HTR-8/SVneo (cell line): Measurements from ENCODE around the gene TTC39B.
"Not testable (repeated sequence)": the region's sequence is repeated elsewhere in the genome, so short reads cannot be mapped to it uniquely, and the experiment has no call there.

Source experiments
- DNase-seq: peaks from one replicate; pipeline ENCODE4 v3.0.0; 2011; ENCODE audit warnings: low spot score, mixed read lengths; ENCODE audit not compliant: insufficient read length
- FAIRE-seq: peaks from 2 replicates; lab custom pipeline; 2011; peaks lifted over from hg19 to GRCh38; lab: Jason Lieb, UNC

The TTC39B gene

DNA sequence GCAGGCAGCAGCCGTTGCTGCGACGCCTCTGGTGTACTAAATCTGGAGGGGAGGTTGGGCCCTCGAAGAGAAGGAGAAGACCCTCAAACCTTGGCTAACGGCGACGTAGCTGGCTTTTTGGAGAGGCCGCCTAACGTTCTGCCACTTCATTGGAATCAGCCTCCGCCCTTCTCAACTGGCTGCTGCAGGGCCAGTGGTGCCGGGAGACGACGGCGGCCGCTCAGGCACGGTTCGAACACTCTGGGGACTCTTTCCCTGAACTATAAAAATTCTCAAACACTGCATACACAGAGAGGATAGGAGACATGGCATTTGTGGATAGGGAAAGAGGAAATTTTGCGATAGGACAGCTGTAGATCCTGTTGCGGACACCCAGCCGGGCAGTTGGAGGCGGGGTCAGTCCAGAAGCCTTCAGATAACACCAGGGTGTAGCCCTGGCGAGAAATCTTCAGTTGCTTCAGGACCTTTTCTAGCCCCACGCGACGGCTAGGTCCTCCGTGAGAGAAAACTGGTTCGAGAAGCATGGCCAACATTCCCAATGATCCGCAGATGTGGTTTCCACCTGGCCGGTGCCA, 74.2 kb downstream of the TTC39B start:
- not testable (repeated sequence) for DNase-seq, FAIRE-seq

DNA sequence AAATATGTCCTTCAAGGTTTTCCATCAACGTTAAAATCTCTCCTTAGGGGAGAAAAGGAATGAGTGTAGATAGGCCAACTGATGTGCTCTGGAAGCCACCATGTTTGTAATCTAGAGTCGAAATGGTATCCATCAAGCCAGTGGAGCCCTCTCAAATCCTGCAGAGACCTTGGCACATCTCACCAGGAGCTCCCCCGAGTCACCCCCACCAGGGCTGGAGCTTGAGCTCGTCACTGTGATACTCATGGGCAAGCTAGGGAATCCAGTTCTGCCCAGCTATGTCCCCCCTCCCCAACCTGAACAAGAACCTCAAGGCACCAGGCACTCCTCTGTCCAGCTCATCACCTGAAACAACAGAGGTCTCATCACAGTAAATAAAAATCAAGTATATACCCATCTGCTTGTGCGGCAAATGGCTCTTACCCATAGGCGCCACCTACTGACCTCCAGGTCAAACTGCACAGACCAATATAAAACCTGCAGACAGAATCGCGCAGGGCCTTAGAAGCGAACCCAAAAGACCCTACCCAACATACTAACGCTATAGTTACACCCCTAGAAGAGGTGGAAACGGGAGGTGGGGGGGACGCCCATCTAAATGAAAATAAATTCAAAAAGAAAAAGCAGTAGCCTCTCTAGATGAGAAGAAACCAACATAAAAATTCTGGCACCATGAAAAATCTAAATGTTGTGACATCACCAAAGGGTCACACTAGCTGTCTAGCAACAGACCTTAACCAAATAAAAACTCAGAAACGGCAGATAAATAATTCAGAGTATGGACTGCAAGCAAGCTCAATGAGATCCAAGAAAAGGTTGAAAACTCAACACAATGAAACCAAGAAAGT, 75.0 kb downstream of the TTC39B start:
- DNase-seq (no peak), FAIRE-seq (no peak)

DNA sequence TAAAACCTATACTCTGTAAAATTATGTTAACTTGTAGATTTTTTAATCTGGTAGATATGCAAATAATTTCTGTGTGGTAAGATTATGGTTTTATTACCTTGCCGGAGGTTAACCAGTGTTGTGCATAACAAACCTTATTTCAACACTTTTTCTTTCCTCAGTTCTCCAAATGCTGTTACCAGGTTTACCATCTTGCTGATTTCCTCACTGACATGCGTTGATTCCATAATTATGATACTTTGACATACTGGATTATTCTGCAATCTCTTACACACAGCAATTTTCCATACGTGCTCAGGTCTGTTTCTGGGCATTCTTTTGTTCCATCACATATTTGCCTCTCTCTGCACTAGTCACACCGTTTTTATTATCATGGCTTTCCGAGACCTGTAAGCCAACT, 77.6 kb downstream of the TTC39B start:
- DNase-seq (no peak), FAIRE-seq (no peak)

DNA sequence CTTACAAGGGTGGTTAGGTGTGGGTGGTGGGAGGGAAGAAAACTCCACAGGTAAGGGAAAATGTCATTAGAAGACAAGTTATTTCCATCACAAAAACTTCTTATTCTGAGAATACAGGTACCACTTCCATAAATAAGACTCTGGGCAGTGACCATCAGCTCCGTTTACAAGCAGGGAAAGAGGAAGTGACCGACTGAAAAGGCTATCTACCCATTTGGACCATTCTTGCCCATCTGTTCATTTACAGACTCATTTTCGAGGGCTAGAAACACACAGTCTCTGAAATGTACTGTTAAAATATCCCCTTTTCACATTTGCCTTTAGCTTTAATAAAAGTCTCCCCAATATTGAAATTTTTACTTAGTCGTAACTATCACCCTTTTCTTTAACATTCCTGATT, 79.5 kb downstream of the TTC39B start:
- DNase-seq (no peak), FAIRE-seq (no peak)

DNA sequence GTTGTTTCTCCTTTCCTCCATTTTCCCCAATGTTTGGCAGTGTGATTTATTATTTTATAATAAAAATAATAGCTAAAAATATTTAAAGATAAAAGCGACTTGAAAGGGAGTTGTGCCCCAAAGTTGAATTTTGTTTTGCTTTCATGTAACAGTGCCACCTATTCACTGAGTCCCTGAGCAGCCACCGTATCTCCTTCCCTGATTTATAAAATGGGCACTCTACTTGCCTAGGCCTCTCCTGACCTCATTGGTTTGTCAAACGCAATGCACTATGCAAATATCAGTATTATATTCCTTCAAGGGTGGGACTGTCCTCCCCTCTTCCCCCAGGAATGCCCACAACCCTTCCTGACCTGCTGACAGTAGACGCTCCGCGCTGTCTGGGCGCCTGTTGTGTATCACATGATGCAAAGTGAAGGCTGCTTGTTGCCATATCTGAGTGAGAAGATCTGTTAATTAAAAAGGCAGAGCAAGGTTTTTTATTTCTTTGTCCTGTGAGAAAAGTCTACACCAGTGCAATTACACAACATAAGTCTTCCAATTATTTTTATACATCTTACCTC, 81.4 kb downstream of the TTC39B start:
- DNase-seq = no peak
- FAIRE-seq = no peak

DNA sequence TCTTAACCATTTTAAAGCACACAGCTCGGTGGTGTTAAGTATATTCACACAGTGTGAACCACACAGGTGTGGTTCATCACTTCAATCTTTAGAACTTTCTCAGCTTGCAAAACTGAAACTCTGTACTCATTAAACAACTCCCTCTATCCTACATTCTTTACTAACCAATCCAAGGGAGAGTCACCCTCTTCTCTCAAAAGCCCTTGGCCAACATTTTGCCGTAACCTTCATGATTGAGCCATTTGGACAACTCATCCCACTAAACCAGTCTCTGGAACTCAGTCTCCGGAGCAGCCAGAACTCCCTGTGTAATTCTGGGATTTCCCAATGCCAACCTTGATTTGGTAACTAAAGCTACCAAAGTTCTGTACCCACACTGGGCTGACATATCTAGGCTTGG, 84.7 kb downstream of the TTC39B start:
- no peak for FAIRE-seq

DNA sequence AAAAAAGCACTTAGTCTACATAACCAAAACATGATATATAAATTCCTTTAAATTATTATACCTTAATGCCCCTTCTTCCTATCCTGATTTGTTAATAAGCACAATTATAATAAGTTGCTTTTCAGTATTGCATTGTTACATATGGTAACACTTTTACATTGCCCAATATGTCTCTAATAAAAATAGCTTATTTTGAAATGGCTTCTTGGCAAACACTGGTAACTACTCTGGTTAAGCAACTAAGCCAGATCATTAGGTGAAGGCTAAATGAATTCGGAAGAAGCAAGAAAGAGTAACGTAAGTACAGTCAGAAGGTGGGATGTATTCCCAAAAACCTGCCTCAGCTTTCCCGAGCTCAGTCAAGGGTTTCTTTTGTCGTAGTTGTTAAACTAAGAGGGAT, 85.3 kb downstream of the TTC39B start:
- no peak for DNase-seq
- no peak for FAIRE-seq

More for the DNA sequence above, 84.7 kb downstream of the TTC39B start:
- no peak for DNase-seq

DNA sequence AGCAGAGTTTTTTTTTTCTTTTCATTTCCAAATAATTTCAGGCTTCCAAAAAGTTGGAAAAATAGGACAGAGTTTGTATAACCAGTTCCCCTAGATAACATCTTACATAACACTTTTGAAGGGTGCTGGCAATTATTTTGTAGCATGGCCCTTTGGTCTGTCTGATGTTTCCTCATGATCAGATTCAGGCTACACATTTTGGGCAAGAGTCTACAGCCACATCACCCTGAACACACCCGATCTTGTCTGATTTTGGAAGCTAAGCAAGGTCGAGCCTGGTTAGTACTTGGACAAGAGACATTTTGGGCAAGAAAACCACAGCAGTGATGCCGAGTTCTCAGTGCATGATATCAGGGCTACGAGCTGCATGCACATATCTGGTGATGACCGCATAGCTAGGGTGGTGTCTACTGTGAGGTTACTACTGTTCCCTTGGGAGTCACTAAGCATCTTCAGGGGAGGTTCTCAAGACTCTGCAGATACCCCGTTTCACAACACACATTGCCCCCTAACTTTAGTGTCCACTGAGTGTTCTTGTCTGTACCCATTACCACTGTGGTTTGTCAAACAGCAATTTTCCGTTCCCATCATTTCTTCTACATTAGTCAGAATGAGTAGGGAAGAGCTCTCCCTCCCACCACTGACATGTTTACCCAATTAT, 86.2 kb downstream of the TTC39B start:
- DNase-seq (no peak), FAIRE-seq (no peak)

DNA sequence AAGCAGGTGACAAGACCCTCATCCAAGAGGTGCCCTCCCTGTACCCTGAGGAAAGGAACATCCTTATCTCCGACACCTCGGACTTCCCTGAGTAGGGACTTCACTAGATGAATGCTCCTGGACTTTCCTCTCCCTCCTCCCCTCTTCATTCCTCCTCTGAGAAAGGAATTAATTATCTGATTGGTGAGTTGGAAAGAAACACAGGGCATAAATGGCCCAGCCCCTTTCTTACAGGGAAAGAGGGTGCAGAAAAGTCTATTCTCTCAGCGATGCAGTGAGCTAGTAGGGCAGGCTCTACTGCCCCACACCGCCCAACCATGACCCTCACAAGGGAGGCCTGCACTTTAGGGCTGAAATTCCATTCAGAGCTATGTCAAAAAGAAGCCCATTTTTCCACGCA, 87.5 kb downstream of the TTC39B start:
- no peak for FAIRE-seq

DNA sequence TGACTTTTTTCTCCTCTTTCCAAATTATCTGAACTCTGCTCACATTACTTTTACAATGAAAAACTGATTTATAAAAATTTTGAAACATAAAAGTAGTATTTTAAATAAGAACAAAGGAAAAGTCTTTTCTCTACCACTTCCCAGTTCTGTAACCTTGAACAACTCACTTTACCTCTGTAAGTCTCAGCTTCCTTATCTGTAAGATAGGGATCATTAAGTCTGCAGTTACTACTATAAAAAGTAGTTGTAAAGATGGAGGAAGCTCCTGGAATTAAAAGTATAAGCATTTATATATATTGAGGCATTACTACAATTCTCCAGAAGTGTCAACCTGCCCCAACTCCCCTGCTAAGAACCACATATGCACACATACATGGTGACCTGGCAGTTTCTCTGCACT, 88.0 kb downstream of the TTC39B start:
- no peak for FAIRE-seq

More for the DNA sequence above, 87.5 kb downstream of the TTC39B start:
- DNase-seq = no peak

DNA sequence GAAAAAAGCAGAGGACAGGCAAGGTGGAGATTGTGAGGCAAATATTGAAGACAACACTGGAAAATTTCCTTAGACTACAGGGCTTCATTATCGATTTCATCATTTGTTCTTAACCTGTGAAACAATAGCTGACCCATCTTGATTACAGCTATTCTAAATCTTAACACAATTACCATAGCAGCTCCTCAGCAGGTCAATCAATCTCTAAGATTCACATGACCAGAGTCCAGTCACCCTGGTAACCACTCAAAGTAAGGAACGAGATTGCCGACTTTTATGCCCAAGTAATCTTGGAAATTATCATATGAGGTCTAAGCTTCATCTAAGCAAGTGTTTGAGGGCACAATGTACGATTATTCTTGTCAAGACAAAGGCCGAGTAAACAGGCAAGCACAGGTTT, 93.8 kb downstream of the TTC39B start:
- DNase-seq (no peak), FAIRE-seq (no peak)

More for the DNA sequence above, 88.0 kb downstream of the TTC39B start:
- DNase-seq = no peak

DNA sequence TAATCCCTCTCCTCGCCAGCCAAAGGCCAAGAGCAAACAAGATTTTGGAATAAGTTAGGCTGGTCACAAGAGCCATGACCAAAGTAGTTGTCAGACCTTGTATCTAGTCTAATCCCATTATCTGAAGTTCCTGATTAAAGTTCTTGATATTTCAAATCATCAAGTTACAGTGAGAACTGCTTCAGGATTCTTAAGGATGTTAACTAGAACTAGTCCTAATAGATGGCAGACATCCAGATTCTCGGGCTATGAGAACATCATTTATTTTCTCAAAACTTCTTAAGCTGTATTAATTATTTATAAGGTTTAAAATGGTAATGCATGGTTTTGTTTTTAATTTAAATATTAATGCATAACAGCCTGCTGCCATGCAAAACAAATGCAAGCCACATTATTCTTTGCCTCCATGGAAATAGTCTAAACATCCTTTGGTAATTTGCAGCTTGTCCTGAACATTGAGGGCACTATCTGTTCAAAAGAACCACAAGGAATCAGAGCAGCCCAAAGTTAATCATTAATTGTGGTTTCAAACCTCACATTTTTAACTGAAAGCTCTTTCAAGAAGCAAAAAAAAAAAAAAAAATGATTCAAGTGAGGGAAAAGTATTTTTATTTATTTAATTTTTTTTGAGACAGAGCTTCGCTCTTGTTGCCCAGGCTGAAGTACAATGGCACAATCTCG, 95.1 kb downstream of the TTC39B start:
- FAIRE-seq = no peak

DNA sequence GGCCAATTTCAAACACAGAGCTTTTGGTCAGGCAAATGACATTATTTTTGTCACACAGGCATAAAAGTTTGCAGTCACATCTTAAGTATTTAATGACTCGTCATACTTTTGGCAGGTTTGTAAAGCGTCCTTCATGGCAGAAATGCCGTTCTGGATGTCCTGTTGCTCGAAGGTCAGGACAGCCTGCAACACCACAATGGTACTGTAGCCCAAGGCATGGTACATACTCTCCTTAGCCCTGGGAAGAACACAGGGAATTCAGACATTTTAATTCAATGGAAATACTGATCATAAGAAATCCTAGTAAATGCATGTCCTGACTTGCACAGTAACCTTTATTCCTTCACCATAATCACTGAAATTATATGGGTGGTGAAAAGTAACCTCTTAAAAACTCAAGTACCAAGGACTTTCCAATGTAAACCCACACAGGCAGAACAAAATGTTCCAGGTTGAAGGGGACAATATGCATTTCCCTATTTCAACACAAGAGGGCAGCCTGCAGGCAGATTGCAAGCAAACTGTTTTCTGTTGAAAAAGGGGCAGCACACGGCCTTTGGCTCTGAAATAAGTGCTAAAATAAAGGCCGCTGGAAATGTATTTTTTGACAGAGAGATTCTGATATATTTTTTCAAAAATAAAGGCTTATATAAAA, 95.7 kb downstream of the TTC39B start:
- FAIRE-seq (no peak), DNase-seq (peak; percentile 30)

More for the DNA sequence above, 95.1 kb downstream of the TTC39B start:
- no peak for DNase-seq

DNA sequence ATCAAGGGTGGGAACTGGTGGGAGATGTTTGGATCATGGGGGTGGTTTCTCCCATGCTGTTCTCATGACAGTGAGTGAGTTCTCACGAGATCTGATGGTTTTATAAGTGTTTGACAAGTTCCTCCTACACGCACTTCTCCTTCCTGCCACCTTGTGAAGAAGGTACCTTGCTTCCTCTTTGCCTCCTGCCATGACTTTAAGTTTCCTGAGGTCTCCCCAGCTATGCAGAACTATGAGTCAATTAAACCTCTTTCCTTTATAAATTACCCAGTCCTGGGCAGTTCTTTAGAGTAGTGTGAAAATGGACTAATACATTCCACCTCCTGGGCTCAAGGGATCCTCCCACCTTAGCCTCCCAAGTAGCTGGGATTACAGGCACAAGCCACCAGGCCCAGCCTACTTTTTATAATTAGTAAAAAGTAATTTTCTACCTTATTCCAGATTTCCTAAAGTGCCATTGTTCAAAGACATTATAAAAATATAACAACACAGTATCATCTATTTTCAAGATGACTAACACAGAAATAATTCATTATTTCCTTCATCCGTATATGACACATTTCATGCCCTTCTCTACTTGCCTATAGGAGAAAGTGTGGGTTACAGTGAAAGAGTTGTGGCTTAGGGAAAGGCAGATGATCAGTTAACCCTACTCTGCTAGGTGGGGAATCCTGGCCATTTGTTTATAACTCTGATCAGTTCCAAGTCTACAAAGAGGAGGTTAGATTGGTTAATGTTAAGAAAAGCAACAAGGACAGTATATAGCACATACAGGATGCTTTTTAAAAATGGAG, 99.9 kb downstream of the TTC39B start:
- DNase-seq (no peak), FAIRE-seq (no peak)

DNA sequence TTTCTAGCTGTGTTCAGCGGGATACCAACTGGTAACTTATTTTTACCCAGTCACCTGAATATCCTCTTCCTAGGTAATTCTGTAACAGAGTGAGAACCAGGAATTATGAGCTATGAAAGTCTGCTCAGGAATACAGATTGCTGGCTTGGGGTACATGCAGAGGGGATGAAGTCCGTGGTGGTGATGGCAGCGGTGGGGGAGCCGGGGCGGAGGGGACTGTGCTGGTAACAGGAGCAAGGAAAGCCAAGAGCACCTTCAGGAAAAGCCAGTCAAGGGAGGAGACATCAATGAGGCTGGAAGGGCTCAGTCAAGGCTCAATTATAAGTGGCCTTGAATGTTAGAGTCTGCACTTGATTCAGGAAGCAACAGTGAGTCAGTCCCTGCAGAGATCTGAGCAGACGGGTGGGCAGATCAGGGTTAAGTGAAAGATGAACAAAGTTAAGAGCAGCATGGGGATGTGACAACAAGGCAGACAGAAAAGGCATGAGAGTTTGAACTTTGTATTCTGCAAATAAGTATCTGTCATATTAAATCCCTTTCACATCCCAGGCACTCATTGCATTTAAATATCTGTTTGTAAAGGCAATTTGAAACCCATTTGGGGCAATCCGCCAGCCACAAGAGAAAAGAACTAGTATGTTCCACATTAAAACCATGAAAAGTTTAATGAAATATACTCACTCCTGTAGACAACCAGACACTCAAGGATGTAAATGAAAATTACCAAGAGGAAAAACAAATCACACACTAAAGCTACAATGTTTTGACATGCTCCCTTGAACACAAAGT, 101.2 kb downstream of the TTC39B start:
- DNase-seq (no peak), FAIRE-seq (no peak)

DNA sequence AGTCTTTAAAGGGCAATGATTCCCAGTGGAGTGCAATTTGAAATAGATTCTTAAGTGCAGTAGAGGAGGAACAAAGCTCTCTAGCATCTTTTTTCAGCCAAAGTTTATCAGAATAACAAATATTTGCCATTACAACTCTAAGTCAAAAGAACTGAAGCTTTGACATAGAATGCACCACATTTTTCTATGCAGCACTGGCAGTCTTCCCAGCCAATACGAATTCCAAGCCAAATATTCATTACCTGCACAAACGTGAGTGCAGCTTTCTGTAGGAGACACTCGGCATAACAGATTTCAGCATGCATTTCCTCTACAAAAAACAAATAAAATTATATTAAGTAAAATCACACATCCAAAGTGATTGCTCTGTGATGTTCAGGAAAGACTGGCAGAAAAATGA, 103.4 kb downstream of the TTC39B start:
- DNase-seq = no peak
- FAIRE-seq = no peak

DNA sequence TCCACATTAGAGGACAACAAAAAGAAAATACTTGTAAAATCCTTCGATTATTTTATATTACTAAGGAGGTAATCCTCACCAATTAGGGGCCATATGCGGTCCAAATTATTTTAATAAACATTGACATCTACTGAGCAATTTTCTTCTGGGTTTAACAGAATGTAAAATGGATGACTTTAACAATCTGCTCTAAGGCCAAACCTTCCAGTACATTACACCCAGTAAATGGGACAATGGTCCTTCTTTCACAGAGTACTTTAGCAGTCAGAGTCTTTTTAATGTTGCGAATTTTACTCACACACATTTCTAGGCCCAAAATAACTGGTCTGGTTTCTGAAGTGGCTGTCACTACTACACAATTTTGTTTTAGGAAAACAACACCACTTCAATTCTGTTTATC, 106.9 kb downstream of the TTC39B start:
- DNase-seq (no peak), FAIRE-seq (no peak)

DNA sequence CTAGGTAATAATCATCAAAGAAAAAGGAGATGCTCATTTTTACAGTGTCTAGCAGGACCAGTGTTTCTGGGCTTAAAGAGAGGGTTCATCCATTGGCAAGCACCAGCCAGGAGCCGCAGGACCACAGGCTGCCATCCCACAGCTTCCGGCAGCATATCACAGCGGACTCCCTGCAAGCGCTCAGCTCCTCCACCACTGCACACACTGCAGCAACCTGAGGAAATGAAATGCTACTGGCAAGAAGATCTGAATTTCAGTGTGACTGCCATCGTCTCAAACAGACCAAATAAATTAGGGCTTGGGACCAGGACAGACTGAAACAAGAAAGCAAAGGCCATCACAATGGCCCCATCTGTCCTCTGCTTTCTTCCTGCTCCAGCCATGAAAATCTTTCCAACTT, 114.2 kb downstream of the TTC39B start:
- DNase-seq = no peak
- FAIRE-seq = no peak
